HepG2 (cell line): ENCODE measurements around the gene GRB2. TPM values are rescaled to one million over a fixed set of nuclear protein-coding genes. Genes with fewer than 3 reads are reported as not detected.

Experiments used
- CC2D1A ChIP-seq: sonication (generic); formaldehyde crosslinking; IDR thresholded peaks from 2 replicates; pipeline ENCODE4 v1.8.1; 2023; ENCODE audit warnings: mild to moderate bottlenecking, missing genetic modification reagents
- CREM ChIP-seq, 2 experiments: sonication (generic) in 1 of 2; formaldehyde crosslinking in 1 of 2; IDR thresholded peaks; 2 replicates each; pipeline versions ENCODE4 v1.4.0 to v1.6.1; 2016 to 2020; ENCODE audit warnings: antibody characterized with exemption in 1 of 2, mild to moderate bottlenecking in 1 of 2, missing genetic modification reagents in 1 of 2
- KDM4B ChIP-seq: sonication (generic); formaldehyde crosslinking; IDR thresholded peaks from 2 replicates; pipeline ENCODE4 v1.4.0; 2020; ENCODE audit warnings: missing genetic modification reagents
- KDM5B ChIP-seq: sonication (generic); formaldehyde crosslinking; IDR thresholded peaks from 2 replicates; pipeline ENCODE4 v1.4.0; 2020; ENCODE audit warnings: missing genetic modification reagents, mild to moderate bottlenecking, borderline replicate concordance
- LRRFIP1 ChIP-seq: sonication (generic); formaldehyde crosslinking; conservative IDR thresholded peaks from 2 replicates; pipeline ENCODE4 v1.4.0; 2020; ENCODE audit warnings: missing genetic modification reagents
- NFYC ChIP-seq: IDR thresholded peaks from 2 replicates; pipeline ENCODE4 v1.6.1; 2016; ENCODE audit warnings: missing genetic modification reagents, missing compliant biosample characterization
- RAD21 ChIP-seq: fragments of 450-650 bp; formaldehyde crosslinking; IDR thresholded peaks from 2 replicates; pipeline ENCODE4 v1.5.0; 2020; ENCODE audit warnings: mild to moderate bottlenecking
- RXRB ChIP-seq: IDR thresholded peaks from 2 replicates; pipeline ENCODE4 v1.6.1; 2016; ENCODE audit warnings: borderline replicate concordance, missing genetic modification reagents, missing compliant biosample characterization
- SMAD1 ChIP-seq: sonication (generic); formaldehyde crosslinking; IDR thresholded peaks from 2 replicates; pipeline ENCODE4 v1.4.0; 2020; ENCODE audit warnings: missing genetic modification reagents, low read depth, mild to moderate bottlenecking, borderline replicate concordance
- SMAD3 ChIP-seq: sonication (generic); formaldehyde crosslinking; IDR thresholded peaks from 2 replicates; pipeline ENCODE4 v1.4.0; 2020; ENCODE audit warnings: missing genetic modification reagents
- SRSF9 ChIP-seq: fragments of 200-400 bp; formaldehyde crosslinking; IDR thresholded peaks from 2 replicates; pipeline ENCODE4 v1.6.1; 2018; ENCODE audit warnings: borderline replicate concordance, mild to moderate bottlenecking, low read depth, low read length; ENCODE audit not compliant: insufficient read depth, poor library complexity, severe bottlenecking
- SRY ChIP-seq: sonication (generic); formaldehyde crosslinking; IDR thresholded peaks from 2 replicates; pipeline ENCODE4 v1.8.0; 2022; ENCODE audit warnings: mild to moderate bottlenecking, missing genetic modification reagents
- SYNCRIP ChIP-seq: fragments of 200-400 bp; formaldehyde crosslinking; IDR thresholded peaks from 2 replicates; pipeline ENCODE4 v1.6.1; 2018; ENCODE audit warnings: mild to moderate bottlenecking, low read depth, low read length; ENCODE audit not compliant: insufficient read depth
- TAF1 ChIP-seq: sonication (generic); formaldehyde crosslinking; IDR thresholded peaks from 2 replicates; pipeline ENCODE4 v1.4.0; 2020; ENCODE audit warnings: missing genetic modification reagents
- TMF1 ChIP-seq: sonication (generic); formaldehyde crosslinking; IDR thresholded peaks from 2 replicates; pipeline ENCODE4 v1.8.1; 2022; ENCODE audit warnings: low read depth, missing genetic modification reagents
- TSC22D2 ChIP-seq: sonication (generic); formaldehyde crosslinking; IDR thresholded peaks from 2 replicates; pipeline ENCODE4 v1.5.1; 2020; ENCODE audit warnings: missing genetic modification reagents, mild to moderate bottlenecking, borderline replicate concordance
- YEATS2 ChIP-seq: sonication (generic); formaldehyde crosslinking; IDR thresholded peaks from 2 replicates; pipeline ENCODE4 v1.4.0; 2020; ENCODE audit warnings: missing genetic modification reagents, borderline replicate concordance
- ZFP82 ChIP-seq: sonication (generic); formaldehyde crosslinking; IDR thresholded peaks from 2 replicates; pipeline ENCODE4 v1.5.1; 2020; ENCODE audit warnings: mild to moderate bottlenecking, missing genetic modification reagents, borderline replicate concordance
- ZNF256 ChIP-seq: sonication (generic); formaldehyde crosslinking; conservative IDR thresholded peaks from 2 replicates; pipeline ENCODE4 v1.4.0; 2020; ENCODE audit warnings: missing genetic modification reagents
- ZNF276 ChIP-seq: sonication (generic); formaldehyde crosslinking; IDR thresholded peaks from 2 replicates; pipeline ENCODE4 v1.4.0; 2020; ENCODE audit warnings: mild to moderate bottlenecking, low read depth, missing genetic modification reagents
- ZNF282 ChIP-seq: fragments of 450-650 bp; IDR thresholded peaks from 2 replicates; pipeline ENCODE4 v1.6.1; 2018; ENCODE audit not compliant: partially characterized antibody
- ZNF503 ChIP-seq: sonication (generic); formaldehyde crosslinking; IDR thresholded peaks from 2 replicates; pipeline ENCODE4 v1.4.0; 2020; ENCODE audit warnings: missing genetic modification reagents
- ZNF816 ChIP-seq: sonication (generic); formaldehyde crosslinking; IDR thresholded peaks from 2 replicates; pipeline ENCODE4 v1.8.0; 2022; ENCODE audit warnings: missing genetic modification reagents, mild to moderate bottlenecking, borderline replicate concordance
- polyA plus RNA-seq, 8 experiments: library from polyadenylated mRNA; depleted of rRNA in 3 of 8; stranded (reverse) in 7 of 8; unstranded in 1 of 8; fragments of >200 nt; fragmentation: Illumina TruSeq in 4 of 8; extraction: Trizol in 4 of 8; gene quantifications; 2 replicates each; pipeline versions ENCODE4 v1.2.1 to v1.2.3, GENCODE V29; 2011 to 2016; ENCODE audit warnings: low read depth in 4 of 8, missing spikeins in 1 of 8, mixed read lengths in 1 of 8; ENCODE audit not compliant: insufficient read depth in 1 of 8
- total RNA-seq, 5 experiments: library from RNA; depleted of rRNA; stranded (reverse); fragments of >200 nt; fragmentation: Illumina TruSeq; extraction: Trizol; gene quantifications; 2 replicates each; pipeline ENCODE4 v1.2.3, GENCODE V29; 2016; ENCODE audit warnings: low read depth in 1 of 5

GRB2 gene
- total and polyA plus RNA-seq, 2 of the 13 experiments (the other 11 are each of a cell fraction or from before 2014, with no cell fraction given), result 84.6 to 92.3 TPM

GRCh38 chr17:75404731-75405364 is 630 bp downstream of the GRB2 start (continued):
- TF ChIP-seq LRRFIP1 (CRISPR knock-in tag) (no peak), SMAD3 (CRISPR knock-in tag) (no peak), ZFP82 (peak; percentile 57; the same call in 1 of the 2 replicates), SMAD1 (CRISPR knock-in tag) (no peak), TSC22D2 (0 out of 2 replicates have a peak, but pooled peaks have one; percentile 11), TMF1 (0 out of 2 replicates have a peak, but pooled peaks have one; percentile 33), ZNF503 (CRISPR knock-in tag) (no peak), CREM (IDR thresholded peaks at IDR 0.05) (peak; percentile 16; the same call in 1 of the 2 replicates), CREM (CRISPR knock-in tag; IDR thresholded peaks at IDR 0.05) (no peak), ZNF276 (no peak), TAF1 (CRISPR knock-in tag) (no peak), YEATS2 (CRISPR knock-in tag) (no peak), RXRB (CRISPR knock-in tag) (no peak), NFYC (CRISPR knock-in tag) (no peak), ZNF282 (no peak), SYNCRIP (no peak), SRSF9 (no peak), KDM4B (no peak), CC2D1A (no peak), KDM5B (CRISPR knock-in tag) (no peak), ZNF256 (CRISPR knock-in tag) (no peak), ZNF816 (CRISPR knock-in tag) (peak; percentile 46; the same call in 1 of the 2 replicates), RAD21 (CRISPR knock-in tag) (no peak), SRY (CRISPR knock-in tag) (no peak)
